K562 (cell line): Measurements from ENCODE around the gene PIP5K1B. TPM values are rescaled to one million over a fixed set of nuclear protein-coding genes. Genes with fewer than 3 reads are reported as not detected.
A peak's percentile ranks its signal among the peaks of the same experiment; 100 is the strongest.

Experiments
- CCNT2 ChIP-seq: IDR thresholded peaks from 2 replicates; pipeline ENCODE4 v1.6.1; 2011; ENCODE audit warnings: borderline replicate concordance, low read depth, mild to moderate bottlenecking, moderate library complexity, mixed read lengths, low read length; ENCODE audit not compliant: insufficient read length; ENCODE audit errors: extremely low read depth
- CEBPB ChIP-seq: fragments of 450-650 bp; IDR thresholded peaks from 2 replicates; pipeline ENCODE4 v1.6.1; 2016; ENCODE audit warnings: missing genetic modification characterization, missing compliant biosample characterization
- CEBPG ChIP-seq, 3 experiments: fragments of 200-800 bp in 1 of 3; sonication (Bioruptor generic) in 1 of 3; sonication (generic) in 1 of 3; formaldehyde crosslinking in 1 of 3; IDR thresholded peaks in 2 of 3; conservative IDR thresholded peaks in 1 of 3; 2 replicates each; pipeline versions ENCODE4 v1.6.1 to v1.8.0; 2016 to 2022; ENCODE audit warnings: missing compliant biosample characterization in 2 of 3, missing genetic modification characterization in 2 of 3, mild to moderate bottlenecking in 1 of 3, missing genetic modification reagents in 1 of 3
- L3MBTL2 ChIP-seq: fragments of 450-650 bp; IDR thresholded peaks from 2 replicates; pipeline ENCODE4 v1.6.1; 2016; ENCODE audit warnings: mild to moderate bottlenecking, moderate library complexity
- MYNN ChIP-seq, 2 experiments: sonication (generic); formaldehyde crosslinking in 1 of 2; IDR thresholded peaks; 2 replicates each; pipeline versions ENCODE4 v1.5.0 to v1.6.1; 2016 to 2020; ENCODE audit warnings: antibody characterized with exemption in 1 of 2, missing genetic modification reagents in 1 of 2
- NFRKB ChIP-seq: fragments of 450-650 bp; IDR thresholded peaks from 2 replicates; pipeline ENCODE4 v1.6.1; 2016; ENCODE audit warnings: low read depth
- PHF20 ChIP-seq: fragments of 450-650 bp; IDR thresholded peaks from 2 replicates; pipeline ENCODE4 v1.6.1; 2018; ENCODE audit not compliant: partially characterized antibody
- RAD21 ChIP-seq, 2 experiments: fragments of 250-450 bp in 1 of 2; fragments of 450-650 bp in 1 of 2; sonication (Bioruptor Pico) in 1 of 2; formaldehyde crosslinking in 1 of 2; IDR thresholded peaks in 1 of 2; conservative IDR thresholded peaks in 1 of 2; 2 replicates each; pipeline versions ENCODE4 v1.4.0 to v1.8.0; 2020 to 2022; ENCODE audit warnings: mild to moderate bottlenecking in 2 of 2, moderate library complexity in 1 of 2
- SREBF2 ChIP-seq: sonication (generic); formaldehyde crosslinking; IDR thresholded peaks from 2 replicates; pipeline ENCODE4 v1.4.0; 2020; ENCODE audit warnings: mild to moderate bottlenecking, missing genetic modification reagents
- ZNF586 ChIP-seq: fragments of 450-650 bp; formaldehyde crosslinking; conservative IDR thresholded peaks from 2 replicates; pipeline ENCODE4 v1.4.0; 2020; ENCODE audit warnings: mild to moderate bottlenecking, moderate library complexity
- polyA plus RNA-seq, 8 experiments: library from polyadenylated mRNA; depleted of rRNA in 4 of 8; stranded (reverse) in 5 of 8; unstranded in 3 of 8; fragments of >200 nt; fragmentation: Nextera tagmentation in 2 of 8; fragmentation: Illumina TruSeq in 1 of 8; extraction: Ambion mirVana in 2 of 8; extraction: Trizol in 1 of 8; gene quantifications; 2 replicates each; pipeline versions ENCODE4 v1.2.1 to v1.2.3, GENCODE V29; 2011 to 2014; ENCODE audit warnings: inconsistent platforms in 1 of 8, missing spikeins in 1 of 8
- total RNA-seq, 7 experiments: library from RNA; depleted of rRNA in 6 of 7; stranded (reverse); fragments of >200 nt in 6 of 7; fragmentation: Illumina TruSeq in 2 of 7; extraction: Trizol in 2 of 7; gene quantifications; 2 replicates each; pipeline versions ENCODE4 v1.2.1 to v1.2.3, GENCODE V29; 2011 to 2021; ENCODE audit warnings: low replicate concordance in 1 of 7
- TF ChIP-seq, protein P1 (sequence below): fragments of 450-650 bp; IDR thresholded peaks from 2 replicates; pipeline ENCODE4 v1.6.1; 2017; ENCODE audit warnings: antibody characterized with exemption, mild to moderate bottlenecking
- TF ChIP-seq, protein P2 (sequence below), 3 experiments: IDR thresholded peaks in 2 of 3; conservative IDR thresholded peaks in 1 of 3; 2 replicates each; pipeline ENCODE4 v1.5.1; 2011 to 2012; ENCODE audit warnings: low read length in 3 of 3, mild to moderate bottlenecking in 3 of 3, control low read depth in 2 of 3, improper control_type of control experiment in 1 of 3, inconsistent platforms in 1 of 3, low read depth in 1 of 3, mixed read lengths in 1 of 3, moderate library complexity in 1 of 3; ENCODE audit not compliant: insufficient read depth in 2 of 3
- TF ChIP-seq, protein P3 (sequence below), 2 experiments: fragments of 450-650 bp; conservative IDR thresholded peaks; 2 replicates each; pipeline ENCODE4 v1.6.1; 2017; ENCODE audit warnings: mild to moderate bottlenecking in 2 of 2, moderate library complexity in 2 of 2

The PIP5K1B gene
- total and polyA plus RNA-seq, 9 of the 15 experiments (the other 6 are each of a cell fraction or from before 2014, with no cell fraction given), result 3.1 to 12.9 (median 7.4) TPM

- TF ChIP-seq, protein P1, sequence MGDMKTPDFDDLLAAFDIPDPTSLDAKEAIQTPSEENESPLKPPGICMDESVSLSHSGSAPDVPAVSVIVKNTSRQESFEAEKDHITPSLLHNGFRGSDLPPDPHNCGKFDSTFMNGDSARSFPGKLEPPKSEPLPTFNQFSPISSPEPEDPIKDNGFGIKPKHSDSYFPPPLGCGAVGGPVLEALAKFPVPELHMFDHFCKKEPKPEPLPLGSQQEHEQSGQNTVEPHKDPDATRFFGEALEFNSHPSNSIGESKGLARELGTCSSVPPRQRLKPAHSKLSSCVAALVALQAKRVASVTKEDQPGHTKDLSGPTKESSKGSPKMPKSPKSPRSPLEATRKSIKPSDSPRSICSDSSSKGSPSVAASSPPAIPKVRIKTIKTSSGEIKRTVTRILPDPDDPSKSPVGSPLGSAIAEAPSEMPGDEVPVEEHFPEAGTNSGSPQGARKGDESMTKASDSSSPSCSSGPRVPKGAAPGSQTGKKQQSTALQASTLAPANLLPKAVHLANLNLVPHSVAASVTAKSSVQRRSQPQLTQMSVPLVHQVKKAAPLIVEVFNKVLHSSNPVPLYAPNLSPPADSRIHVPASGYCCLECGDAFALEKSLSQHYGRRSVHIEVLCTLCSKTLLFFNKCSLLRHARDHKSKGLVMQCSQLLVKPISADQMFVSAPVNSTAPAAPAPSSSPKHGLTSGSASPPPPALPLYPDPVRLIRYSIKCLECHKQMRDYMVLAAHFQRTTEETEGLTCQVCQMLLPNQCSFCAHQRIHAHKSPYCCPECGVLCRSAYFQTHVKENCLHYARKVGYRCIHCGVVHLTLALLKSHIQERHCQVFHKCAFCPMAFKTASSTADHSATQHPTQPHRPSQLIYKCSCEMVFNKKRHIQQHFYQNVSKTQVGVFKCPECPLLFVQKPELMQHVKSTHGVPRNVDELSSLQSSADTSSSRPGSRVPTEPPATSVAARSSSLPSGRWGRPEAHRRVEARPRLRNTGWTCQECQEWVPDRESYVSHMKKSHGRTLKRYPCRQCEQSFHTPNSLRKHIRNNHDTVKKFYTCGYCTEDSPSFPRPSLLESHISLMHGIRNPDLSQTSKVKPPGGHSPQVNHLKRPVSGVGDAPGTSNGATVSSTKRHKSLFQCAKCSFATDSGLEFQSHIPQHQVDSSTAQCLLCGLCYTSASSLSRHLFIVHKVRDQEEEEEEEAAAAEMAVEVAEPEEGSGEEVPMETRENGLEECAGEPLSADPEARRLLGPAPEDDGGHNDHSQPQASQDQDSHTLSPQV, result 0 out of 2 replicates have a peak, but pooled peaks have one; percentile 58
- TF ChIP-seq, protein P2, sequence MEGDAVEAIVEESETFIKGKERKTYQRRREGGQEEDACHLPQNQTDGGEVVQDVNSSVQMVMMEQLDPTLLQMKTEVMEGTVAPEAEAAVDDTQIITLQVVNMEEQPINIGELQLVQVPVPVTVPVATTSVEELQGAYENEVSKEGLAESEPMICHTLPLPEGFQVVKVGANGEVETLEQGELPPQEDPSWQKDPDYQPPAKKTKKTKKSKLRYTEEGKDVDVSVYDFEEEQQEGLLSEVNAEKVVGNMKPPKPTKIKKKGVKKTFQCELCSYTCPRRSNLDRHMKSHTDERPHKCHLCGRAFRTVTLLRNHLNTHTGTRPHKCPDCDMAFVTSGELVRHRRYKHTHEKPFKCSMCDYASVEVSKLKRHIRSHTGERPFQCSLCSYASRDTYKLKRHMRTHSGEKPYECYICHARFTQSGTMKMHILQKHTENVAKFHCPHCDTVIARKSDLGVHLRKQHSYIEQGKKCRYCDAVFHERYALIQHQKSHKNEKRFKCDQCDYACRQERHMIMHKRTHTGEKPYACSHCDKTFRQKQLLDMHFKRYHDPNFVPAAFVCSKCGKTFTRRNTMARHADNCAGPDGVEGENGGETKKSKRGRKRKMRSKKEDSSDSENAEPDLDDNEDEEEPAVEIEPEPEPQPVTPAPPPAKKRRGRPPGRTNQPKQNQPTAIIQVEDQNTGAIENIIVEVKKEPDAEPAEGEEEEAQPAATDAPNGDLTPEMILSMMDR (IDR thresholded peaks at IDR 0.05 in 2 of 3, conservative IDR thresholded peaks at IDR 0.05 in 1 of 3; ENCODE audit: insufficient read depth in 2 of 3, low read depth in 1 of 3, low read length in 3 of 3), result peak; percentile 66 to 77 (median 69)
- TF ChIP-seq NFRKB (no peak), SREBF2 (CRISPR knock-in tag) (no peak), ZNF586 (no peak), CEBPG (CRISPR knock-in tag; IDR thresholded peaks at IDR 0.05) (no peak), CEBPG (tag; conservative IDR thresholded peaks at IDR 0.05 in 1 of 2, IDR thresholded peaks at IDR 0.05 in 1 of 2) (0 out of 4 replicates have a peak, but pooled peaks of 1 of the 2 experiments have one; percentile 13), CEBPB (peak; percentile 67), MYNN (IDR thresholded peaks at IDR 0.05) (no peak), MYNN (CRISPR knock-in tag; IDR thresholded peaks at IDR 0.05) (no peak), L3MBTL2 (peak; percentile 31; the same call in 1 of the 2 replicates), CCNT2 (no peak), PHF20 (no peak), RAD21 (CRISPR knock-in tag; conservative IDR thresholded peaks at IDR 0.05 in 1 of 2, IDR thresholded peaks at IDR 0.05 in 1 of 2) (peak; percentile 58 to 80)
- TF ChIP-seq, protein P3, sequence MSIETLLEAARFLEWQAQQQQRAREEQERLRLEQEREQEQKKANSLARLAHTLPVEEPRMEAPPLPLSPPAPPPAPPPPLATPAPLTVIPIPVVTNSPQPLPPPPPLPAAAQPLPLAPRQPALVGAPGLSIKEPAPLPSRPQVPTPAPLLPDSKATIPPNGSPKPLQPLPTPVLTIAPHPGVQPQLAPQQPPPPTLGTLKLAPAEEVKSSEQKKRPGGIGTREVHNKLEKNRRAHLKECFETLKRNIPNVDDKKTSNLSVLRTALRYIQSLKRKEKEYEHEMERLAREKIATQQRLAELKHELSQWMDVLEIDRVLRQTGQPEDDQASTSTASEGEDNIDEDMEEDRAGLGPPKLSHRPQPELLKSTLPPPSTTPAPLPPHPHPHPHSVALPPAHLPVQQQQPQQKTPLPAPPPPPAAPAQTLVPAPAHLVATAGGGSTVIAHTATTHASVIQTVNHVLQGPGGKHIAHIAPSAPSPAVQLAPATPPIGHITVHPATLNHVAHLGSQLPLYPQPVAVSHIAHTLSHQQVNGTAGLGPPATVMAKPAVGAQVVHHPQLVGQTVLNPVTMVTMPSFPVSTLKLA (conservative IDR thresholded peaks at IDR 0.05), result 0 out of 4 replicates have a peak, but pooled peaks of 1 of the 2 experiments have one; percentile 23
Observed at GRCh38 chr9:69027355-69028097, 322.5 kb downstream of the PIP5K1B start (continued).
